Measurements from ENCODE around the gene GNA12. TPM values are rescaled to one million over a fixed set of nuclear protein-coding genes. Genes with fewer than 3 reads are reported as not detected.

GNA12 gene
- polyA plus RNA-seq, 1 donor (not counting 4 experiments of a cell fraction or from before 2014, with no cell fraction given), result 35.5 TPM

DNA sequence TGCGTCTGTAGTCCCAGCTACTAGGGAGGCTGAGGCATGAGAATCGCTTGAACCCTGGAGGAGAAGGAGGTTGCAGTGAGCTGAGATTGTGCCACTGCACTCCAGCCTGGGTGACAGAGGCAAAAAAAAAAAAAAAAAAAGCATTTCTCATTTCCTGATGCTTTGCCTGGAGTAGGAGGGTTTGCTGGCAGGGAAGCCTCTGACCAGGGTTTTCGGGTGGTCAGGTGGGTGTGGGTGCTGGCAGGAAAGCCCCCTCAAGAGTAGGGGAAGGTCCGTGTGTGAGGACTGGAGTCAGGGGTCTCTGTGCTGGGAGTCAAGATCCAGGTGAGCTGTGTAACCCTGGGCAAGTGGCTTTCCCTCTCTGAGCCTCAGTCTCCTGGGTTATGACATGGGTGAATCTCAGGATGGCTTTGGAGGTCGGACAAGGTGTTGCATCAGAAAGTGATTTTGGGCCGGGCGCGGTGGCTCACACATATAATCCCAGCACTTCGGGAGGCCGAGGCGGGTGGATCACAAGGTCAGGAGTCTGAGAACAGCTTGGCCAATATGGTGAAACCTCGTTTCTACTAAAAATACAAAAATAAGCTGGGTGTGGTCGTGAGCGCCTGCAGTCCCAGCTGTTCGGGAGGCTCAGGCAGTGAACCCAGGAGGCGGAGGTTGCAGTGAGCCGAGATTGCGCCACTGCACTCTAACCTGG lies 152.9 kb downstream of the GNA12 start:
- no peak overlapping the region for H3K9ac ChIP-seq (ENCODE audit: control insufficient read depth, extremely low read depth, insufficient read depth, low read length)
- FAIRE-seq, result no peak
- peaks cover 37% of the 10 kb centered on the region for H3K27me3 ChIP-seq (ENCODE audit: control insufficient read depth, extremely low read depth, insufficient read depth, low read length)
- H3K9me1 ChIP-seq (ENCODE audit: control insufficient read depth, extremely low read depth, insufficient read depth, low read length), result no peaks in the 10 kb centered on the region
- no peak for DNase-seq (ENCODE audit: low read depth, low spot score)
- H3K36me3 ChIP-seq (ENCODE audit: control insufficient read depth in 2 of 2, extremely low read depth in 1 of 2, insufficient read depth in 2 of 2, low read length in 2 of 2), result no peaks in the 10 kb centered on the region
- dilution Hi-C loops (cut with MboI; ENCODE audit: extremely low pct_ligation_motif_present, low sequenced_read_pairs), result no loop called here
- no peak overlapping the region for H3K4me2 ChIP-seq (ENCODE audit: control insufficient read depth, extremely low read depth, insufficient read depth, low read depth, low read length)
- no peaks in the 10 kb centered on the region for H3K9me3 ChIP-seq (ENCODE audit: control insufficient read depth, low read depth, low read length)
- no peak overlapping the region for H3K4me3 ChIP-seq (ENCODE audit: control insufficient read depth in 2 of 3, extremely low read depth in 1 of 3, insufficient read depth in 2 of 3, low read depth in 1 of 3, low read length in 3 of 3)
- H3K27ac ChIP-seq (ENCODE audit: control insufficient read depth, insufficient read depth, low read length), result no peak overlapping the region
- H4K20me1 ChIP-seq (ENCODE audit: control insufficient read depth, extremely low read depth, insufficient read depth, low read length), result no peaks in the 10 kb centered on the region
- no peaks in the 10 kb centered on the region for H3K79me2 ChIP-seq (ENCODE audit: control insufficient read depth, insufficient read depth, low read length)
- peaks cover 9% of the 10 kb centered on the region for H3K4me1 ChIP-seq (ENCODE audit: control insufficient read depth, extremely low read depth, insufficient read depth, low read length)
- TF ChIP-seq, protein P1, sequence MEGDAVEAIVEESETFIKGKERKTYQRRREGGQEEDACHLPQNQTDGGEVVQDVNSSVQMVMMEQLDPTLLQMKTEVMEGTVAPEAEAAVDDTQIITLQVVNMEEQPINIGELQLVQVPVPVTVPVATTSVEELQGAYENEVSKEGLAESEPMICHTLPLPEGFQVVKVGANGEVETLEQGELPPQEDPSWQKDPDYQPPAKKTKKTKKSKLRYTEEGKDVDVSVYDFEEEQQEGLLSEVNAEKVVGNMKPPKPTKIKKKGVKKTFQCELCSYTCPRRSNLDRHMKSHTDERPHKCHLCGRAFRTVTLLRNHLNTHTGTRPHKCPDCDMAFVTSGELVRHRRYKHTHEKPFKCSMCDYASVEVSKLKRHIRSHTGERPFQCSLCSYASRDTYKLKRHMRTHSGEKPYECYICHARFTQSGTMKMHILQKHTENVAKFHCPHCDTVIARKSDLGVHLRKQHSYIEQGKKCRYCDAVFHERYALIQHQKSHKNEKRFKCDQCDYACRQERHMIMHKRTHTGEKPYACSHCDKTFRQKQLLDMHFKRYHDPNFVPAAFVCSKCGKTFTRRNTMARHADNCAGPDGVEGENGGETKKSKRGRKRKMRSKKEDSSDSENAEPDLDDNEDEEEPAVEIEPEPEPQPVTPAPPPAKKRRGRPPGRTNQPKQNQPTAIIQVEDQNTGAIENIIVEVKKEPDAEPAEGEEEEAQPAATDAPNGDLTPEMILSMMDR (optimal IDR thresholded peaks at IDR 0.05 in 1 of 3, IDR thresholded peaks at IDR 0.05 in 1 of 3, conservative IDR thresholded peaks at IDR 0.05 in 1 of 3; ENCODE audit: extremely low read depth in 1 of 3, insufficient read depth in 2 of 3, low read length in 3 of 3), result no peak
- no peak overlapping the region for H2AFZ ChIP-seq (ENCODE audit: control insufficient read depth, low read length)

DNA sequence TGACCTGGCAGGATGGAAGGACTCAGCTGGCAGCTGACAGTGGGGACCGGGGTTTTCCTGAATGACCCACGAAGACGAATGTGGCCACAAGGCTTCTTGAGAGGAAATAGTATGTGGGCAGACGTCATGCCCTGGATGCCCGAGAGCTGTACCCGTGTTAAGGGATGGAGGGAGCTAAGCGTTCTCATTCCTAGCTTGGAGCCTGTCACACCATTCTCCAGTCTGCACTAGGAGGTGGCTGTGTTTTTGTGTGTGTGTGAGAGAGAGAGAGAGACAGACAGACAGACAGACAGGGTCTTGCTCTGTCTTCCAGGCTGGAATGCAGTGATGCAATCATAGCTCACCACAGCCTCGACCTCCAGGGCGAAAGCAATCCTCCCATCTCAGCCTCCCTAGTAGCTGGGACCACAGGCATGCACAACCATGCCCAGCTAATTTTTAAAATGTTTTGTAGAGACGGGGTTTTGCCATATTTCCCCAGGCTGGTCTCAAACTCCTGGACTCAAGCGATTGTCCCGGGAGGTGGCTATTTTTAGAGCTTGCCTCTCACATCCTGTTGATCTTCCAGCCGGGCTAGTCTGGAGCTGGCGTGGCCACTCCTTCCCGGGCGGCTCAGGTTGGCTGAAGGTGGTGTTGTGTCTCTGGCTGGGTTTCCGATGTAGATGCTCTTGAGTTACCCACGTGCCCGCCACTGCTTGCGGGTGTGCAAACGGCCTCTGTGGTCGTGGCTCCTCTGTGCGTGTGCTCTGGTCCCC lies 154.0 kb downstream of the GNA12 start:
- Histone ChIP-seq H3K9me1 (ENCODE audit: control insufficient read depth, extremely low read depth, insufficient read depth, low read length) (no peaks in the 10 kb centered on the region), H3K4me1 (ENCODE audit: control insufficient read depth, extremely low read depth, insufficient read depth, low read length) (peaks cover 9% of the 10 kb centered on the region), H3K4me2 (ENCODE audit: control insufficient read depth, extremely low read depth, insufficient read depth, low read depth, low read length) (no peak overlapping the region), H3K9me3 (ENCODE audit: control insufficient read depth, low read depth, low read length) (no peaks in the 10 kb centered on the region), H3K36me3 (ENCODE audit: control insufficient read depth in 2 of 2, extremely low read depth in 1 of 2, insufficient read depth in 2 of 2, low read length in 2 of 2) (no peaks in the 10 kb centered on the region), H3K4me3 (ENCODE audit: control insufficient read depth in 2 of 3, extremely low read depth in 1 of 3, insufficient read depth in 2 of 3, low read depth in 1 of 3, low read length in 3 of 3) (no peak overlapping the region), H4K20me1 (ENCODE audit: control insufficient read depth, extremely low read depth, insufficient read depth, low read length) (no peaks in the 10 kb centered on the region), H3K27me3 (ENCODE audit: control insufficient read depth, extremely low read depth, insufficient read depth, low read length) (peaks cover 42% of the 10 kb centered on the region), H3K79me2 (ENCODE audit: control insufficient read depth, insufficient read depth, low read length) (no peaks in the 10 kb centered on the region), H2AFZ (ENCODE audit: control insufficient read depth, low read length) (no peak overlapping the region), H3K27ac (ENCODE audit: control insufficient read depth, insufficient read depth, low read length) (no peak overlapping the region), H3K9ac (ENCODE audit: control insufficient read depth, extremely low read depth, insufficient read depth, low read length) (no peak overlapping the region)
- DNase-seq (ENCODE audit: low read depth, low spot score) (no peak), FAIRE-seq (peak; percentile 49)
- TF ChIP-seq, protein P1 (optimal IDR thresholded peaks at IDR 0.05 in 1 of 3, IDR thresholded peaks at IDR 0.05 in 1 of 3, conservative IDR thresholded peaks at IDR 0.05 in 1 of 3; ENCODE audit: extremely low read depth in 1 of 3, insufficient read depth in 2 of 3, low read length in 3 of 3), result no peak
- no peak for TF ChIP-seq EZH2 (IDR thresholded peaks at IDR 0.05; ENCODE audit: low read length)
- dilution Hi-C loops (cut with MboI; ENCODE audit: extremely low pct_ligation_motif_present, low sequenced_read_pairs), result no loop called here

Data from keratinocyte (primary cell).